ENCODE measurements around the gene VSIG10L. TPM values are rescaled to one million over a fixed set of nuclear protein-coding genes. Genes with fewer than 3 reads are reported as not detected.

VSIG10L gene
- total RNA-seq, 1 experiment from 2014 or later = 3.5 TPM

GRCh38 chr19:51345076-51345620 lies 3.2 kb upstream of the VSIG10L start:
- H3K36me3 ChIP-seq (ENCODE audit: low read depth, low read length) = peaks cover 18% of the 10 kb centered on the region; the same call in 1 of the 2 replicates

GRCh38 chr19:51342631-51343569 lies 961 bp upstream of the VSIG10L start:
- H3F3A ChIP-seq (ENCODE audit: low read length, unreplicated experiment) = no peaks in the 10 kb centered on the region
- H3K9me2 ChIP-seq (replicated peaks; ENCODE audit: low read length) = no peaks in the 10 kb centered on the region
- no peaks in the 10 kb centered on the region for H3K27me3 ChIP-seq (ENCODE audit: low read length)
- peaks cover 14% of the 10 kb centered on the region; the same call in 1 of the 2 replicates for H3K36me3 ChIP-seq (ENCODE audit: low read depth, low read length)
- TF ChIP-seq EZH2phosphoT487 (IDR thresholded peaks at IDR 0.05; ENCODE audit: borderline replicate concordance, low read length) (no peak), CTCF (conservative IDR thresholded peaks at IDR 0.05; ENCODE audit: low read depth, low read length) (no peak), EZH2 (IDR thresholded peaks at IDR 0.05; ENCODE audit: low read length, unreplicated experiment) (no peak)
- H3K27ac ChIP-seq (ENCODE audit: low read length) = no peak overlapping the region
- ChIA-PET POLR2A (ENCODE audit: unreplicated experiment) (interaction anchor here (0.6 kb wide), 2 partner anchors 10 to 25 kb away, joined by 3 to 13 read pairs; no protein-coding TSS in a partner anchor), CTCF (no interaction called here)
- H3K9ac ChIP-seq (ENCODE audit: low read length) = no peak overlapping the region
- no peak overlapping the region for H3K4me2 ChIP-seq (ENCODE audit: low read length)
- H3K4me3 ChIP-seq (ENCODE audit: low read length) = no peak overlapping the region
- ATAC-seq = no peak
- intact Hi-C loops (cut with micrococcal nuclease) = no loop called here
- H3K4me1 ChIP-seq (ENCODE audit: insufficient read depth, low read length) = peaks cover 16% of the 10 kb centered on the region; the same call in 1 of the 2 replicates
- H3K9me3 ChIP-seq (ENCODE audit: low read length) = no peaks in the 10 kb centered on the region
- no peaks in the 10 kb centered on the region for H3K79me2 ChIP-seq (ENCODE audit: low read length)
- no TSS peak for BruUV-seq (replicated peaks)
- no peak overlapping the region for H2AFZ ChIP-seq (ENCODE audit: low read length)
- no peaks in the 10 kb centered on the region for H4K20me1 ChIP-seq (ENCODE audit: low read length)
- no peak for DNase-seq

More at GRCh38 chr19:51345076-51345620, 3.2 kb upstream of the VSIG10L start:
- no peaks in the 10 kb centered on the region for H3F3A ChIP-seq (ENCODE audit: low read length, unreplicated experiment)
- CTCF ChIA-PET = no interaction called here
- no peak for TF ChIP-seq EZH2 (IDR thresholded peaks at IDR 0.05; ENCODE audit: low read length, unreplicated experiment)
- TF ChIP-seq CTCF (conservative IDR thresholded peaks at IDR 0.05; ENCODE audit: low read depth, low read length) = no peak
- no peak for TF ChIP-seq EZH2phosphoT487 (IDR thresholded peaks at IDR 0.05; ENCODE audit: borderline replicate concordance, low read length)
- no peaks in the 10 kb centered on the region for H3K9me2 ChIP-seq (replicated peaks; ENCODE audit: low read length)
- ATAC-seq (no peak), DNase-seq (no peak)
- no peaks in the 10 kb centered on the region for H4K20me1 ChIP-seq (ENCODE audit: low read length)
- H2AFZ ChIP-seq (ENCODE audit: low read length) = no peak overlapping the region
- peaks cover 7% of the 10 kb centered on the region; the same call in 1 of the 2 replicates for H3K4me1 ChIP-seq (ENCODE audit: insufficient read depth, low read length)
- H3K27me3 ChIP-seq (ENCODE audit: low read length) = no peaks in the 10 kb centered on the region
- H3K79me2 ChIP-seq (ENCODE audit: low read length) = no peaks in the 10 kb centered on the region
- BruUV-seq (replicated peaks) = no TSS peak
- H3K4me2 ChIP-seq (ENCODE audit: low read length) = no peak overlapping the region
- no peak overlapping the region for H3K9ac ChIP-seq (ENCODE audit: low read length)
- POLR2A ChIA-PET (ENCODE audit: unreplicated experiment) = no interaction called here
- intact Hi-C loops (cut with micrococcal nuclease) = no loop called here
- no peak overlapping the region for H3K27ac ChIP-seq (ENCODE audit: low read length)
- H3K4me3 ChIP-seq (ENCODE audit: low read length) = no peak overlapping the region
- H3K9me3 ChIP-seq (ENCODE audit: low read length) = no peaks in the 10 kb centered on the region
